ENCODE data around the gene DNAJB9.
A peak's percentile ranks its signal among the peaks of the same experiment; 100 is the strongest.
"Not testable (repeated sequence)": the region's sequence is repeated elsewhere in the genome, so short reads cannot be mapped to it uniquely, and the experiment has no call there.

The DNAJB9 gene

GRCh38 chr7:108535744-108536143 lies 33.9 kb upstream of the DNAJB9 start:
- no peak for DNase-seq (ENCODE audit: low read depth in 1 of 2, low spot score in 1 of 2)
- H3K27ac ChIP-seq (replicated peaks), result no peak overlapping the region
- no peak for TF ChIP-seq GABPA (IDR thresholded peaks at IDR 0.05; ENCODE audit: low read depth)
- TF ChIP-seq CTCF (IDR thresholded peaks at IDR 0.05; ENCODE audit: insufficient read depth, low read length), result no peak
- TF ChIP-seq REST (IDR thresholded peaks at IDR 0.05; ENCODE audit: insufficient replicate concordance, low read depth), result no peak
- no peak for TF ChIP-seq POLR2AphosphoS5 (IDR thresholded peaks at IDR 0.05; ENCODE audit: low read depth)
- H3K27me3 ChIP-seq (ENCODE audit: insufficient read depth, poor library complexity, severe bottlenecking), result no peaks in the 10 kb centered on the region
- no peak overlapping the region for H3K4me3 ChIP-seq (replicated peaks; ENCODE audit: insufficient read depth, low read length)

GRCh38 chr7:108537229-108537628 lies 32.4 kb upstream of the DNAJB9 start:
- DNase-seq (ENCODE audit: low read depth in 1 of 2, low spot score in 1 of 2), result no peak
- Histone ChIP-seq H3K27me3 (ENCODE audit: insufficient read depth, poor library complexity, severe bottlenecking) (no peaks in the 10 kb centered on the region), H3K4me3 (replicated peaks; ENCODE audit: insufficient read depth, low read length) (no peak overlapping the region), H3K27ac (replicated peaks) (no peak overlapping the region)
- TF ChIP-seq REST (IDR thresholded peaks at IDR 0.05; ENCODE audit: insufficient replicate concordance, low read depth), result no peak
- no peak for TF ChIP-seq POLR2AphosphoS5 (IDR thresholded peaks at IDR 0.05; ENCODE audit: low read depth)
- TF ChIP-seq CTCF (IDR thresholded peaks at IDR 0.05; ENCODE audit: insufficient read depth, low read length), result no peak

- not testable (repeated sequence) for H3K4me3 ChIP-seq (replicated peaks; ENCODE audit: insufficient read depth, low read length); H3K27ac ChIP-seq (replicated peaks); H3K27me3 ChIP-seq (ENCODE audit: insufficient read depth, poor library complexity, severe bottlenecking)
- DNase-seq (ENCODE audit: low read depth in 1 of 2, low spot score in 1 of 2), result peak in 1 of 2 experiments; percentile 20
Measured at GRCh38 chr7:108538236-108538635, 31.4 kb upstream of the DNAJB9 start.

- not testable (repeated sequence) for H3K27ac ChIP-seq (replicated peaks); DNase-seq (ENCODE audit: low read depth in 1 of 2, low spot score in 1 of 2); H3K27me3 ChIP-seq (ENCODE audit: insufficient read depth, poor library complexity, severe bottlenecking); H3K4me3 ChIP-seq (replicated peaks; ENCODE audit: insufficient read depth, low read length)
Measured at GRCh38 chr7:108538685-108539084, 31.0 kb upstream of the DNAJB9 start.

- no peak for TF ChIP-seq CTCF (IDR thresholded peaks at IDR 0.05; ENCODE audit: insufficient read depth, low read length)
- TF ChIP-seq REST (IDR thresholded peaks at IDR 0.05; ENCODE audit: insufficient replicate concordance, low read depth), result no peak
- TF ChIP-seq SPI1 (IDR thresholded peaks at IDR 0.05; ENCODE audit: borderline replicate concordance, low read depth), result no peak
- no peak for TF ChIP-seq GABPA (IDR thresholded peaks at IDR 0.05; ENCODE audit: low read depth)
- TF ChIP-seq POLR2AphosphoS5 (IDR thresholded peaks at IDR 0.05; ENCODE audit: low read depth), result no peak
- H3K27me3 ChIP-seq (ENCODE audit: insufficient read depth, poor library complexity, severe bottlenecking), result no peaks in the 10 kb centered on the region
- no peak overlapping the region for H3K4me3 ChIP-seq (replicated peaks; ENCODE audit: insufficient read depth, low read length)
- DNase-seq (ENCODE audit: low read depth in 1 of 2, low spot score in 1 of 2), result no peak
- H3K27ac ChIP-seq (replicated peaks), result no peak overlapping the region
Measured at GRCh38 chr7:108541478-108541877, 28.2 kb upstream of the DNAJB9 start.

- H3K27ac ChIP-seq (replicated peaks); H3K4me3 ChIP-seq (replicated peaks; ENCODE audit: insufficient read depth, low read length); DNase-seq (ENCODE audit: low read depth in 1 of 2, low spot score in 1 of 2); H3K27me3 ChIP-seq (ENCODE audit: insufficient read depth, poor library complexity, severe bottlenecking): not testable (repeated sequence)
Measured at GRCh38 chr7:108548141-108548896, 21.4 kb upstream of the DNAJB9 start.

Measured in HL-60 (cell line).